D341Med (cell line): ENCODE data around the gene F8.

Source experiments
- DNase-seq: peaks from one replicate; pipeline ENCODE4 v3.0.0; 2012; ENCODE audit warnings: low spot score

Gene F8

DNA sequence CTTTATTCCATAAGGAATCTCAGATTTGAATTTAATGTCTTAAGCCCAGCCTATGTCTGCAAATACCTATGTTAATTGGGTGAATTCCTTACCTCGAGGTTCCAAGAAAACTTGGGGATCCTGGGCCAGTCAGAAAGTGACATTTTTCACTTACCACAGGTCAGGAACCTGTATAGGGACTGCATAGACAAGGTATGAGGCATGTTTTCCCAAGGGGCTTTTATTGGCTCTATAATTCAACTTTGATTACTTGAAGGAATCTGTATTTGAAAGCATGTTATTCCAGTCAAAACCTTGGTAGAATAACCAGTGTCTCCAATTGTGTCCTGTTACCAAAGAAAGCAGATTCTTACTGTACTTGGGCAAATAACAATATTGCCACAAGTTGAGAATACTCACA lies 208.7 kb downstream of the F8 start:
- no peak for DNase-seq

DNA sequence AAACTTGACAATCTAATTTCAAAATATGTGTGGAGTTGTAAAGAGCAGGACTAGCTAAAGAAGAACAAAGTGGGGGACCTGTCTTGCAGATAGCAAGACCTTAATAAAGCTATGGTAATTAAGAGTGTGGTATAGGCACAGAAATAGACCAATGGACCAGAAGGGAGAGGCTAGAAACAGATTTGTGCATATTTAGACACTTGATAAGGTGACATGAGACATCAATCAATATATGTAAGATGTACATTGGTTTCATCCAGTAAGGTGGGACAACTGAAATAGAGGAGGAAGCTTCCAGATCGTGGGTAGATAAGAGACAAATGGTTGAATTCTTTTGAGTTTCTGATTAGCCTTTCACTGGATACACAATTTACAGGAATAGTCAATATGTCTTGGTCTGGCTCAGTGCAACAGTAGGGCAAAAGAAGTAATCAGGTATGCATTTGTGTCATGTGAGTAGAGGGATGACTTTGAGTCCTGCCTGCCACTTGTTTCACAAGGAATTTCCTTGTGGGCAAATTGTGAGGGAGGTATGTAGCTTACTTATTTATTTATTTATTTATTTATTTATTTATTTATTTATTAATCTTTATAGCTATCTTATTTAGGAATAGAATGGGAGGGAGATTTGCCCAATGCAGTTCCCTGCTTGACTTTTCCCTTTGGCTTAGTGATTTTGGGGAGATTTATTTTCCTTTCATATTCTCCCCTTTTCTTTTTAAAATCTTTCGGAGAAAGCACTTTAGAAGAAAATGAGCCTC lies 210.0 kb downstream of the F8 start:
- DNase-seq = no peak

DNA sequence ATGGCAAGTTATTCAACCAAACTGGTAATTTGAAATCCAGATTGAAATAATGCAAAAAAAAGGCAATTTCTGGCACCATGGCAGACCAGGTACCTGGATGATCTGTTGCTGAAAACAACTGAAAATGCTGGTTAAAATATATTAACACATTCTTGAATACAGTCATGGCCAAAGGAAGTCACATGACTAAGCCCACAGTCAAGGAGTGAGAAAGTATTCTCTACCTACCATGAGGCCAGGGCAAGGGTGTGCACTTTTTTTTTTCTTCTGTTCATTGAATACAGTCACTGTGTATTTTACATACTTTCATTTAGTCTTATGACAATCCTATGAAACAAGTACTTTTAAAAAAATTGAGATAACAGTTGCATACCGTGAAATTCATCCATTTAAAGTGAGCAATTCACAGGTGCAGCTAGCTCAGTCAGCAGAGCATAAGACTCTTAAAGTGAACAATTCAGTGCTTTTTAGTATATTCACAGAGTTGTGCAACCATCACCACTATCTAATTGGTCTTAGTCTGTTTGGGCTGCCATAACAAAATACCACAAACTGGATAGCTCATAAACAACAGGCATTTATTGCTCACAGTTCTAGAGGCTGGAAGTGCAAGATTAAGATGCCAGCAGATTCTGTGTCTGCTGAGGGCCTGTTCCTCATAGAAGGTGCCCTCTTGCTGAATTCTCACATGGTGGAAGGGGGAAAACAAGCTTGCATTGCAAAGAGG lies 212.4 kb downstream of the F8 start:
- DNase-seq = no peak

DNA sequence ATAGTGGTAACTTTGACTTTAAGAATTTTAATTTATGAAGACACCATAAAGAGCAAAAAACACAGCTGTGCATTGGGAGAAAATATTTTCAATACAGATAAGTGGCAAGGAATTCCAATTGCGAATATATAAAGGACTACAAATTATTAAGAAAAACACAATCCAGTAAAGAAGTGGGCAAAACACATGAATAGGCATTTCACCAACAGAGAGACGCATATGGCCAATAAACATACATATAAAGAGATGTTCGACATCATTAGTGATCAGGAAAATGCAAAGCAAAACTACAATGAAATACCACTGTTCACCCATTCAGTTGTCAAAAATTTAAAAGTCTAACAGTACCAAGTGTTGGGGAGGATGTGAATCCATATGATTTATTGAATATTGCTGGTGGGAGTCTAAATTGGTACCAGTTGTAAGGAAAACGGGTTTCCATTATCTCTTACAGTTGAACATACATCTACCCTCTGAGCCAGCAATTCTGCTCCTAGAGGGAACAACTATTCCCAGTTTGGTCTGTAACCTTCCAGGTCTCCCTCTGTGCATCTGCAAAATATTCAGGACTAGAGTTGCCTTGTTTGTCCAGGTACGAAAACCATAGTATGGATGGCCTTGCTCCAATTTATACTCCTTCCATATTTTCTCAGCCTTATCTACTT lies 215.6 kb downstream of the F8 start:
- no peak for DNase-seq

DNA sequence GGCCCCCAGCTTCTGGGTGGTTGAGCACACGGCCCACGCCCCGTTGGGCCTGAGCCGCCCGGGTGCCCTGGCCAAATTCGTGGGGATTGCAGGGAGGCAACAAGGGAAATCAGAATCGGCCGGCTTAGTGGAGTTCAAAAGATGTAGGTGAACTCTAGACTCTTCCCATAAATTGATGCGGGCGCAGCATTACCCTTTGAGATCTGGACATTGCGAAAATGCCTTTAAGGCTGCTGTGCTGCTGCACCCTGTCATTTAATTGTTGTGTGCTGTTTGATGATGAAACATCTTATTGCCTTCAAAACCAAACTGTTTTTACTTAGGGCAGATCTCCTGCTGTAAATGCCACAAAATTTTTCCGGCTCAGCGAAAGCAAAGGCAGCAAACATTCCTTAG lies 216.8 kb downstream of the F8 start:
- DNase-seq = no peak

DNA sequence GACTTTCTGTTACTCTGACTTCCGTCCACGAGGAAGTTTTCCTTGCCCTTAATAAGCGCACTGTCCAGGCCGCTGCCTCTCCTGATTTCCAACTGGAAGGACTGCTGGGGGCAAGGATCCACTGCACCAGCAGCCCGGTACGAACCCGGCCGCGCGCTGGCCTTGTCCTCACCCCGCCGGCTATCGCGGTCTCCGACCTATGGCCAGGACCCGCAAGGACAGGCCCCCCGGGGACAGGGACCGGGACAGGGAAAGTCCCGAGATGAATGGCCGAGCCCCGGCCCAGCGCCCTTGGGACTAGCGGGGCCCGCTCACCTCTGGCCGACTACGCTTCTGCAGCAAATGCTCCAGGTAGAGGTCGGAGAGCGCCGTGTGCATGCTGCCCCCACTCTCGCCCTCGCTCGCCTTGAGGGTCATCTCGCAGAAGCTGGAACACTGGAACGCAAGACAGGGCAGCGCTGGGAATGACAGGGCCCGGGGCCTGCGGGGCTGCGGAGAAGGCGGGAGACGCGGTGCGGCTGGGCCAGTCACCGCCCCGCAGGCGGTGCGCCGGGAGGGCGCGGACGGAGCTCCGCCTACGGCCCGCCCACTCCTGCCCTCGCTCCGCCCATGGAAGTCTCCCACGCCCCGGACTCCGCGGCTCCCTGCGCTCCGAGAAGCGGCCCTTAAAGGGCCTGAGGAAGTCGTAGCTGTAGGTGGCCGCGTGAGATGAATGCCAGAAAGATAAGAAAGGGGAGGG lies 217.4 kb downstream of the F8 start, which contains the start of gene MPP1:
TSS of gene MPP1 (minus strand) at position 529 of the 739 bp plus-strand sequence. CDS start at position 417, 112 bp downstream.
- peak; percentile 94 for DNase-seq

DNA sequence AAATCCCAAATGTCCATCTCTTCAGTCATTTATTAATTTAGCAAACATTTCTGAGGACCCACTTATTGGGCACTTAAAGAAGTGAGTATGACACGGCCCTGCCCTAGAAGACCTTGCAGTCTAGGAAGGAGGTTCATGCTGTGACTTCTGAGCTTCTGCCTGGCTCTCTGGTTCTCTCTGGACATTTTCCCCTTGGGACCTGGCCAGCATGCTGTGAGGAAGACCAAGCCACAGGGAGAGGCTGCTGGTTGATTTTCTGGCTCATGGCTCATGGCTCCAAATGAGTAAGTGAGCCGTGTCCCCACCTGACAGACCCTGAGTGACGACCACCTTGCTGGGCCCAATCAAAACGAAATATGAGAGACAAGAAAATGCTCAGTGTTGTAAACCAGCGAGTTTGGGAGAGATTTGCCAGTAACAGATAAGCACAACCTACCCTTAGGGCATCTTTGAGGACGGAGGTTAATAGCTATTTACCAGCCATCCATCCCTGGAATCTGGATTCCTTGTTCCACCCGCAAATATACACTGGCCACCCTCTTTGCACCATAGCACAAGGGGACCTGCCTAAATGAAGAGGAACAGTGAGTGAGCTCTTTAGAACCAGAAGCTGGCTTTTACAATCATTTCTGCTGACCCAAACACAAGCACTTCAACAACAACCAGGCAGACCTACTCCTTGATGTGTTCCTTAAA lies 218.1 kb downstream of the F8 start:
- no peak for DNase-seq

DNA sequence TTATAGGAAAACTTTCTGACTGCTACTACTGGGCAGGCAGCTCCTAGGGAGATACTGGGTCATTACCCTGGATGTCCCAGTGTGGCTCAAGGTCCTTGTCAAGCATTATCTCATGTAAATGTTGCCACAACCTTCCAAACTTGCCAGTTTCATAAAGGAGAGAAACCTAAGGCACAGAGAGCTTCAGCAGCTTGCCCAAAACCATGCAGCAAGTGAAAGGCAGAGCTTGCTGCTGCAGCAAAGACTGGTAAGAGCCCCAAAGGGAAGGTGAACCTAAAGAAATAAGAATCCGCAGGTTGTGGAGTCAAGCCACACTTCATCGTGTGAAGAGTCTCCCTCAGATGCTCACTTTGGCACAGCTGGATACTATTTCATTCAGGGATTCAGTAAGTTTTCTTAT lies 219.6 kb downstream of the F8 start:
- no peak for DNase-seq

DNA sequence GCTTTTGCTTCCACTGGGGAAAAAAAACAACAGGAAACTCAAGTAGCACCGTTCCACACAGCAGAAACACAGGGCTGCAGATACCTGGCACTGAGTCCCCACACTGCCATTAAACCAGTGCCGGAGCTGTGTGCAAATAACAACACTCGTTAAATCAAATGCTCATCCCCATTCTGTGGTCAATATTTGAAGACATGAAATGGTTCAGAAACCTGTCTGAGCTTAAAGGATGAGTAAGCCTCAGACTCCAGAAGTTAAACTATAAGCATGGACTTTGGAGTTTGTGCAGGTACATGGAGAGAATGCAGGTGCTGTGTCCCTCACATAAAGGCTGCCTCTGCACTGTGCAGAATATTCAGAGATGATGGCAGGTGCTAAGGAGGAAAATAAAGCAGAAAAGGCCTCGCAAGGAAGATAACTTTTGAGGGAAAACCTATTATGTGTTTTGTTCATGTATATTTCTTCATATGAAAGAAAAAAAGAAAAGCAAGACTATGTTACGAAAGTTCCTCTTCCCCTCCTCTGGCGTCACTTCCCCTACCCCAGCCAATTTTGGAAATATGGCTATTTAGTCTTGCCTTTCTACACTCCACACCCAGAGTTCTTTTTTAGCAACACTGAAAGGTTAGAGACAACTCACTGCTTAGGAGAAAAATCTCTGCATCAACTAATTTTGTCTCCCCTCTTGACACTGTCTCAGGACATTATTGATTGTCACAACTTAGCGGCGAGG lies 221.9 kb downstream of the F8 start:
- DNase-seq = no peak

DNA sequence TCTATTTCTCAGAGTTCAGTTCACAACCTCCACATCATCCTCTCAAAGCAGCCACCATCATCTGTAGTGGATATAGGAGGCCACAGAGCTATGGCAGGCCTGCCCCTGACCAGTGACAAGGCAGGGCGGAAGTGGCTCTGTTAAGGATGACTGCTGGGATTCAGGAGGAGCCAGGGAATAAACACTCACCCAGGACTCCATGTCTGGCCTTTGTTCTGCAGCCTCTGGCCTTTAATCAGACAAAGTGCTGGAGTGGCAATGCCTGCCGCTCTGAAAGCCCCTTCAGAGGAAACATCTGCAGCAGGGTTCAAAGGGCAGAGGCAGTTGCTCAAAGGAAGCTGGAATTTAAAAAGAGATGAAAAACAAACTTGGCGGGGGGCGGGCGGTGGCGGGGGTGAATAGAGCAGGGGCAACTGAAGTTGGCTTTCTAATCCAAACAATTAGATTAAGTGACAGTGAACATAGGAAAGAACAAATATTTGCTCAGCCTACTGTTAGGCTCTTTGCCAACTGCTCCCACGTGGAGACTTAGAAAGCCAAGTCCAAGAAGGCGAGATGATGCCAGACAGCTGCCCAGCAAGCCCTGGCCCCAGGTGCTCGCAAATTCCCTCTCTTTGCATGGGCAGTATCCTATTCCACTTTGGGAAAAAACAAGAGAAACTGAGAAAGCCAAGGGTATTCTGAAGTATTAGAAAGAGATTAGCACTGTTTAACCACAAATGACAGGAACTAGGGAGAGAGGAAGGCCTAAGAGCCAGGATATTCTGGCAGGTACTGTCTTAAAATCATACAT lies 222.8 kb downstream of the F8 start:
- DNase-seq = no peak

DNA sequence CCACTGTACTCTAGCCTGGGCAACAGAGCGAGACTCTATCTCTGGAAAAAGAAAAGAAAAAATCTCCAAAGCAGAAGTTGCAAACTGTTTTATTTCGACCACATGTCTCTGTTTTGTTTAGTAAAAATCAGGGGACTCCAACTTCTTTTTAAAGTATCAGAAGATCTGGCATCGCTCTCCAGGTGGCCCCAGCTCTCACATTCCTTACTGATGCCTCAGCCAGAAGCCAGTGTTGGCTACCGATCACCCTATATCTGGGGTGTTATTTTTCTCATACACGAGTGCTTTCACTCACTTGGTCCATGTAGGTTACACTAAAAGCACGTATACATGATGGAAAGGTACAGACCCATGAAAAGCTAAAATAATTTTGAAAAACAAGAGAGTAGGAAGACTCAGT lies 225.5 kb downstream of the F8 start:
- DNase-seq = no peak

DNA sequence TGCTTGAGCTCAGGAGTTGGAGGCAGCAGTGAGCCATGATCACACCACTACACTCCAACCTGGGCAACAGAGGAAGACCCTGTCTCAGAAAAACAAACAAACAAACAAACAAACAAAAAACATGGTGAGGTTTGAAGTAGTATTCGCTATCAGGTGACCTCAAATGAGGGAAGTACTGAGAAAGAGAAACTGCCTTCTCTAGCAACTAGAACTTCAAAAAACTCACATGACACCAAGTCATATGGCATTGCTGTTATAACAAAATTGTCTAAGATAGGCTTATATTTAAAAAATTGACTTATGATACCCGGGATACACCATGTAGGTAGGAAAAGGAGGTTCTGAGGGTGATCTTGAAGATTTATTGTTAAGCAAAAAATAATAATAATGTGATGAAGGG lies 227.5 kb downstream of the F8 start:
- DNase-seq = no peak

DNA sequence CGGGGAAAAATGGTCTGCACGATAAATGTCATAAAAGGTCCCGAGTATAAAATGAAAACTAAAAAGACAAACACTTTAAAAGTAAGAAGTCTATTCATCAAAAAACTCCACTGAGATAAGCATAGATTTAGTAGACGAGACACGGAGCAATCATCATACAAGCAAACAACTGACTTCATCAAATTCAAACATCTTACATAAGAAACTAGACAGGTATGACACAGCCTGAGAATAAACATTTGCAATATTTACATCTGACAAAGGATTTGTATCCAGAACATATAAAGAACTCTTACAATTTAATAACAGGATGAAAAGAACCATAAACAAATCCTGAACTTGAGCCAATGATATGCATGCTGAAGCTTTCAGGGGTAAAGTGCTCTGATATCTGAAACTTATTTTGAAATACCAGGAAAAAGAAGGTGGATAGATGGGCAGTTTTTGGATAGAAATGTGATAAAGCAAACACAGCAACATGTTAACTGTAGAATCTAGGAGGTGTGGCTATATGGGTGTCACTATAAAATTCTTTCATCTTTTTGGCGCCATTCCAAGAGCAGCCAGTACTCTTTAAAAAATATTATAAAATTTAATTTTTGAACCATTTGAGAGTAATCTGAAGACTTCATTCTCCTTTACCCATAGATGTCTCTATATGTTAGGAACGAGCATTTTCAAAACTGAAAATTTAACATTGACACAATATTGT lies 229.3 kb downstream of the F8 start:
- DNase-seq = no peak

DNA sequence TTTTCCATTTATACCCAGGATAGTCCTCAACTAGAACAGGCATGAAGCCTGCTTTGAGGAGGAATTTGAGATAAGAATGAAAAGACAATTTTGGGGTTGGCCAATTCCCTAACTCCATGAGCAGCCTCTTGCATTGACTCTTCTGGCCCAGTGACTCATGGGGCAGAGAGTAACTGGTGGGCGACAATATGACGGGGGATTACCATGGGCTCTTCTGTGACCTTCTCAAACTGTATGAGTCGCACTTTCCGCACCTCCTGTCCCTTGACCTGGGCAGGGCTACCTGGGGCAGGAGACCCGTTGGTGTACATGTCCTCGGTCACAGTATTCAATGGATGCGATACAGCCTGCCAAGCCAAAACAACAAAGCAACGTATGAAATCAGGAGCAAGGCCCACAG lies 230.6 kb downstream of the F8 start:
- DNase-seq = no peak

DNA sequence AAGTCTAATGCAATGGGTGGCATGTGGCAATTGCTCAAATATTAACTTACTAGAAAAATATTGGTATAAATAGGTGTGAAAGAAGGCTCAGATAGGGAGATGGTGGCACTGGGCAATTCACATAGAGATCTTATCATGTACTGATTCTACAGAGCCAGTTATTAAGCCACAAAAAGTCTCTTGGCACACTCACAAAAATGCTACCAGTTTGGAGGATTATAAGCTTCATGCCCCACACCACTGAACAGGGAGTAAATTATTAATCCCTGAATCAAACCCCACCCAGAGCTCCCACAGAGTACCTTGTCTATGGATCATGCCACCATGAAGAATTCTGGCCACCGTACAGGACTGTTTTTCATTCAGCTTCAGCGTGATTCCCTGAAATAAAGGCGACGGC lies 231.1 kb downstream of the F8 start:
- DNase-seq = no peak
